ENCODE measurements around the gene TRIO.

Gene TRIO

GRCh38 chr5:14270209-14270702 is 127.1 kb downstream of the TRIO start:
- DNase-seq, result no peak

GRCh38 chr5:14272548-14273205 is 129.5 kb downstream of the TRIO start:
- DNase-seq, result no peak

GRCh38 chr5:14273207-14273767 is 130.1 kb downstream of the TRIO start:
- DNase-seq, result no peak

DNA sequence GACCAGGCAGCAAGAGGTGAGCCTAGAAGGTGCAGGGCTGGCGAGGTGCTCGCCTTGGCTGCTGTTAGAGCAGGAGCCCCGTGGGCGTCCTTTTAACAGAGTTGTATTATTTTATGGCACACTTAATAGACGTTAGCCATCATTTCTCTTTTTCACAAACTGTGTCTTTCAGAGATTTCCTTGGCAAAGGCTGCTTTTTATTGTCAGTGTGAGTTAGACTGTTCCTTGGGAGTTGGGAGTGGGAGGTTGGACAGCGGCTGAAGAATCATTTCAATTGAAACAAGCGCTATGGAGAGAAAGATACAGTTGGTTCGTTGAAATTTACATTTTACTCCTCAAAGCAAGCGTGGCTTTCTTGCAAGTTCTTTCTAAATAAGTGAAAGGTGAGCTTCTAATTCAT is 133.2 kb downstream of the TRIO start:
- DNase-seq, result no peak

- DNase-seq, result no peak
These were observed 134.5 kb downstream of the TRIO start for GRCh38 chr5:14277385-14278320.

DNA sequence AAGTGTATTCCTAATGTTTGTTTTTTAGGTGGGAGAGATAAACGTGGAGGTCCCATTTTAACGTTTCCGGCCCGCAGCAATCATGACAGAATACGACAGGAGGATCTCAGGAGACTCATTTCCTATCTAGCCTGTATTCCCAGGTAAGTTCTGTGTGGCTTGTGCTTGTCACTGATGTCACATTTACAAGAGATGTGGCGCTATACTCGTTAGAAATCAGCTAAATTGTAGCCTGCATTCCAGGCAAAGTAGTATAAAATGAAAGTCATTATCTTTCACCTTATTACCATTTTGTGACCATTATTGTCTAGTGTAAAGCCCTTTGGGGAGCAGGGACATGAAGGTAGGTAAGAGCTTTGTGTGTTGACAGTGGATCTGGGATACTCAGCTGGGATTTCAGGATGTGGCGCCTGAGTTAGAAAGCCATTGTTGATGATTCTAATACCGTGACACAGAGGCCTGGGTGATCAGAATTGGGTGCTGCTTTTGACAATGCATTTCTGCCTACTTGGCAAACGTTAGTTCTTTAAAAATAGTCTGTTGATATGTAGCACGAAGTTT is 137.2 kb downstream of the TRIO start:
- no peak for DNase-seq

GRCh38 chr5:14281746-14282181 is 138.6 kb downstream of the TRIO start:
- DNase-seq, result no peak

DNA sequence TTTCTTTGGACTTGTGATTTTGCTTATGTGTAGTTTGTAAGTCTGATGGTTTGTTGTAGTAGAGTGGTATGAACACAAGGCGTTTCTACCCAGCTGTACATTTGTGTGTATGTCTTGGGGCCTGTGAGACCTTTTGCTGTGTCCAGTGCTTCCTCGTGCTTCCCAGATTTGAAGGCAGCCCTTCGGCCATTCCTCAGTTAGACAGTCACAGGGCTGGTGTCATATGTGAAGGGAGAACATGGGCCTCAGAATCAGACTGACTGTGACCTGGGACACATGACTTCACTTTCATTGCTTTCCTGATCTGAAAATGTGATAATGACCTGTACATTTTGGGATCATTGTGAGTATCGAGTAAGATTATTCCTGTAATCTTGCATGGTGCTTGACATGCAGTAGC is 140.0 kb downstream of the TRIO start:
- DNase-seq, result no peak

GRCh38 chr5:14284392-14285148 is 141.4 kb downstream of the TRIO start:
- no peak for DNase-seq

DNA sequence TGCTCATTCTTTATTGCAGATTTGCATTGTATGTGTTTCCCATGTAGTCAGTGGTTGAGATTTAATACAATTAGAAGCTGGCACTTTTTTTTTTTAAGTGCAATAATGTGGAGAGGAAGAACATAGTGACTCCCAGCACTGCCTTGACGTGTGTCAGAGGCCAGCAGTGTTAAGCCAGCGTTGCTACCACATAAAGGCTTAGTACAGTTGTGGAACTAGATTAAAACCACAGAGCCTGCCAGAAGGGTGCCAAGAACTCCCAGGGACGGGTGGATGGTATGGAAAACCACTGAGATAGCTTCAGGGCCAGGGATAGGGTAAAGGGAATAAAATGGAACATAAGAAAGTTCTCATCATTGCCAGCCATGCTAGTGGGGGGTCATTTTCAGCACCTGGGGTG is 142.9 kb downstream of the TRIO start:
- no peak for DNase-seq

DNA sequence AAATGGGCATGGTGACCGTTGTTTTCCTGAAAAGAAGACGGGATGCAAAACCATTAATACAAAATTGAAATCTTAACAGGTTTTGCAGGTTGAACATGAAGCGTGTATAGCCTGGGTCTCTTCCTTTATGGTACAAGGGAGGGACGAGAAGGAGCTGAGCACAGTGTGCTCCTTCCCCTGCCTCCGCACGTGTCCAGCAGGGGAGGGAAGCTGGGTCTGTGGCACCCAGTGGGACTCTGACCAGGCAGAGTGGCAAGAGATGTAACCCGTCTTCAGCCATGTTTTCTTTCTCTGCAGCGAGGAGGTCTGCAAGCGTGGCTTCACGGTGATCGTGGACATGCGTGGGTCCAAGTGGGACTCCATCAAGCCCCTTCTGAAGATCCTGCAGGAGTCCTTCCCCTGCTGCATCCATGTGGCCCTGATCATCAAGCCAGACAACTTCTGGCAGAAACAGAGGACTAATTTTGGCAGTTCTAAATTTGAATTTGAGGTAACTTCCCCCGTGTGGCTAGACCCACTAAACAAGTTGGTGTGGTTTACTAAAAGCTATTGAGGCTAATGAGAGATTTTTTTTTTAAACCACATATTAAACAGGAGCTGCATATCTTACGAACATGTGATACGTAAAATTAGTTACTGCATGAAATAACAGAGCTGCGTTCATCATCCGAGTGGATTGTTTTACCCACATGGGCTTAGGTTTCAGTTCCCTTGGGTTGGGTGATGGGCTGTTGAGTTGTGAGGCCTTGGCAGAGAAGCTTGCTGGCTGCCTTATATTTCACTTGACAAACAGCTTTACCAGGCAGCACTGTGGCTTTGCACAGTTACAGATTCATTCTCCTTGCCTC is 143.7 kb downstream of the TRIO start:
- peak; percentile 24 for DNase-seq

GRCh38 chr5:14292766-14293658 is 149.9 kb downstream of the TRIO start:
- no peak for DNase-seq

DNA sequence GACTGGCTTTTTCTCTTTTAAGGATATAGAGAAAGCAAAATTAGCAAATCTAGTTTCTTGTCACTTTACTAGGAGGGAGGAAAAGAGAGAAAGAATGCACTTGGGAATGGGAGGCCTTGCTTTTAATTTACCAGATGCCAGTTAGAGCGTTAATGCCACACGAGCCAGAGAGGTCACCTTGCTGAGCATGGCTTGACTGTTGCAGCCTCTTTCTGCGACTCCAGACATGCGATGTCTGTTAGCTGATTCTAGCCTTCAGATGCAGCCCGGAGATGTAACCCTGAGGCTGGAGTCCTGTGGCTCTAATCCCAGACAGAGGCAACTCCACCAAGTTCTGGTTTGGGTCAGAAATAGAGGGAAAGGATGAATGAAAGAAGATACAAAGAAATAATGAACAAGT is 152.5 kb downstream of the TRIO start:
- no peak for DNase-seq

DNA sequence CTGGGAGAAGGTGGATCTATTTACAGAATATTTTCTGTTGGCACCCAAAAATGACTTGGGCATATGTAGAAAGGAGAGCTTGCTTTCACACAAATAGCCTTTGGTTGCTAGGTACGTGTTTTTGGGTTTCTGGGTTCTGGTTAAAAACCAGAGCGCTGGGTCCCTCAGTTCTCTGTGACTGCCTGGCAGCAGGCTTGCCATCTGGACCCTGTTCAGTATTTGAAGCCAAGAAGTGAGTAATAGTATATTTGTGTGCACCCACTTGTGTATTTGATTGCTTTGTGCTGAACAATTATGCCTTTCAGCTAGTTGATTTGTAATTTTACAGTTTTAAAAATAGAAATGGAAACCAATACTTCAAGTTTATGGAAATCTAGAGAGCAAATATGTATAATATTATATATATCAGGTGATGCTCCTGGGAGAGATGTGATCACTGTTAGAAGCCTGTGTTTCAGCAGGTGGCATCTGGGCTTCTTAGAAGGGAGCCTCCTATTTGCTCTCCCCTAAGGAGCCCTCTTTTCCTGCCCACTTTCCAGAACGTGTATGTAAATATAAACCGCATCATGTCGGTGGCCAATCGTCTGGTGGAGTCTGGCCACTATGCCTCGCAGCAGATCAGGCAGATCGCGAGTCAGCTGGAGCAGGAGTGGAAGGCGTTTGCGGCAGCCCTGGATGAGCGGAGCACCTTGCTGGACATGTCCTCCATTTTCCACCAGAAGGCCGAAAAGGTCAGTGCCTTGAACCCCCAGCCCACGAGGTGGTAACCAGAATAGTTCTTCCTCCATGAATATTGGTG is 153.6 kb downstream of the TRIO start:
- DNase-seq, result no peak

DNA sequence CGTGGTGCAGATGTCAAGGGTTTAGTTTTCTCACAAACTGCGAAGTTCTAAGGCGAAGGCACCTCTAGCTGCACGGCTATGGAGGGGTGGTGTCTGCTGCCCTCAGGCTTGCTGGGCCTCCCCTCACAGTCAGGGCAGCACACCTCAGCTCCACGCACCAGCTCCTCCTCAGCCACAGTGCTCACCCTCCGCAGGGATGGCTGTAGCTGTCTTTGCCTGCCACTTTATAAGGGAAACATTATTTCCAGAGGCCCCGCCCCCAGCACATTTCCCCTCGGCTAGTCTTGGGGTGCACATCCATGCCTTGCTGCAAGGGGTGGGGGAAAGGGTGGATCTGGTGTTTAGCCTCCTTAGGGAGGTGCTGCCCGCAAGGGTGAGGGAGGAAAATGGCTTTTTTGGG is 154.6 kb downstream of the TRIO start:
- DNase-seq, result no peak

DNA sequence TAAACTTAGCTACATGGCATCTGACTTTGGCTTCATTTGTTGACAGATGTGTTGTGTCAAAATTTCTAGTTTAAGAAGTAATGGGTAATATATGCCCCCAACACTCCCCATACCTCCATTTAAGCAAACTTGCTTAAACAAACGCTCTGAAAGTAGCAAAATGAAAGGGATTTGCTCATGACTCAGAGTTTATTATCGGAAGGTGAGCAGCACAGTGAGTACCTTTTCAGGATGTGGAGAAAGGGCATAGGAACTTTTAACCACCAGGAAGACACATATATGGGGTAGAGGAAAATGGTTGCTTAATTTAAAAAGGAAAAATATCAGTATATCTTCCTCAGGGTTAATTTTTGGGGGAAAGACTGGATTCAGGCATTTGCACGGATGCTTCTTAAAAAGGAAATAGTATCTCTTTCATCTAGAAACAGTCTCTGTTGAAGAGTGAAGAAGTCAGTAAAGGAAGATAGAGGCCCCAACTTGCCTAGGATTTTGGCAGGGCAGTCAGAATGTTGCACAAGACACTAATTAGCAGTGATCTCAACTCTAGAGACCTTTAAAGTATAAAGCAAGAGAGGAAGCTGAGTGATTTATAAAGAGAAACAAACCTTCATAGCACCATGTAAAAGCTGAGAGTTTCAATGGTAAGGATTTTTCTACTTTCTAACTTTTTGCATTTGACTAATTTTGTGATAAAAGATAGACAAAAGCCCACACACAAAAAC is 155.1 kb downstream of the TRIO start:
- DNase-seq, result no peak

- no peak for DNase-seq
These were observed 156.5 kb downstream of the TRIO start for GRCh38 chr5:14299666-14300065.

GRCh38 chr5:14301186-14301585 is 158.0 kb downstream of the TRIO start:
- DNase-seq, result no peak

GRCh38 chr5:14302330-14302729 is 159.2 kb downstream of the TRIO start:
- no peak for DNase-seq

All from CD4-positive, alpha-beta T cell treated with Interleukin-15 for 1 hour (primary cell).